ENCODE data around the gene ZNF213.
A peak's percentile ranks its signal among the peaks of the same experiment; 100 is the strongest.

Gene ZNF213

DNA sequence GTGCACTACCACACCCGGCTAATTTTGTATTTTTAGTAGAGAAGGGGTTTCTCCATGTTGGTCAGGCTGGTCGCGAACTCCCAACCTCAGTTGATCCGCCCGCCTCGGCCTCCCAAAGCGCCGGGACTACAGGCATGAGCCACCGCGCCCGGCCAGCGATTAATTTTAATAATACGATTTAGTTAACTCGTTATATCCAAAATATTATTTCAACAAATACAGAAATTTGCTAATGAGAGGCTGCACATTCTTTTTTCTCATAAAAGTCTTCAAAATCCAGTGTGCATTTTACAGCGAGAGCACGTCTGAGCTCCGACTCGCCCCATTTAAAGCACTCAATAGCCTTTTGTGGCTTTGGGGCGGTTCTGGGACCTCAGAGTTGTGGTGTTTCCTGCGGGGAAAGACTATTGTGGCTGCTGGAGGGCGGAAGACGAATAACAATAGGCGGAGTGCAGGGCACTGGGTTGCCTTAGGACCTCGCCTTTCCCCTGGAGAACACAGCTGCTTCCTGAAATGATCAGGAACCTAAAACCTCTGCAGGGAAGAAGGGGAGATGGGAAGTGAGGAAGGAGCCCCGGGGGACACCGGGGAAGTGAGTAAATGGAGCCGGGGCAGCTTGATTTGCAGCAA is 32.9 kb upstream of the ZNF213 start:
- no peak for ATAC-seq

DNA sequence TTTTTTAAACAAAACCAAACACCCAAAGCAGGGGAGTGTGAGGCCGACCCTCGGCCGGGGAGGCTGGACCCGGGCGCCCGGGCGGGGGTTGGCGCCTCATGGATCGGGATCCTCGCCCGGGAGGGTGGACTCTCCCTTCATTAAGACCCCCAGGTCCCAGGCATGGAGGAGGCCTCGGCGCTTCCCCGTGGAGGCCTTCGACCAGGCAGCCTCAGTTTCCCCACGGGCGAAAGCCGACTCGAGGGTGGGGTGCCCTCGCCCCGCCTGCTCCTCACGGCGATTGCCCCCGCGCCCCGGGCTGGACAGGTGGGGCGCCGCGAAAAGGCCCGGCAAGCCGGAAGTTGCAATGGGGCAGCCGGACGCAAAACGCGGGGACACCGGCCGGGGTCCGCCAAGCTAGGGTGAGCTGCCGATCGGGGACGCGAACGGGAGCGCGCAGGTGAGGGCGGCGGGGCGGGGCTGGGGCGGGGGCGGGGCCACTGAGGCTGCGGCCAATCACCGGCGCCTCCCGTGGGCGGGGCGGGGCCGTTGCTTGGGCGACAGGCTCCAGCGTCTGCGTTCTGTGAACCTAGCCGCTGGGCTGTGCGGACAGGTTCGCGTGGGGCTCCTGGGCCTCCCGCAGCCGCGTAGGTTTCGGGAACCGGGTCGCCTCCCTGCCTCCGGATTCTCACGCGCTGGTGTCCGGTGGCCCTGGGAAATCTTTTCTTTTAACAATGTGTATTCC is 28.5 kb upstream of the ZNF213 start:
- peak; percentile 92 to 93 for ATAC-seq

DNA sequence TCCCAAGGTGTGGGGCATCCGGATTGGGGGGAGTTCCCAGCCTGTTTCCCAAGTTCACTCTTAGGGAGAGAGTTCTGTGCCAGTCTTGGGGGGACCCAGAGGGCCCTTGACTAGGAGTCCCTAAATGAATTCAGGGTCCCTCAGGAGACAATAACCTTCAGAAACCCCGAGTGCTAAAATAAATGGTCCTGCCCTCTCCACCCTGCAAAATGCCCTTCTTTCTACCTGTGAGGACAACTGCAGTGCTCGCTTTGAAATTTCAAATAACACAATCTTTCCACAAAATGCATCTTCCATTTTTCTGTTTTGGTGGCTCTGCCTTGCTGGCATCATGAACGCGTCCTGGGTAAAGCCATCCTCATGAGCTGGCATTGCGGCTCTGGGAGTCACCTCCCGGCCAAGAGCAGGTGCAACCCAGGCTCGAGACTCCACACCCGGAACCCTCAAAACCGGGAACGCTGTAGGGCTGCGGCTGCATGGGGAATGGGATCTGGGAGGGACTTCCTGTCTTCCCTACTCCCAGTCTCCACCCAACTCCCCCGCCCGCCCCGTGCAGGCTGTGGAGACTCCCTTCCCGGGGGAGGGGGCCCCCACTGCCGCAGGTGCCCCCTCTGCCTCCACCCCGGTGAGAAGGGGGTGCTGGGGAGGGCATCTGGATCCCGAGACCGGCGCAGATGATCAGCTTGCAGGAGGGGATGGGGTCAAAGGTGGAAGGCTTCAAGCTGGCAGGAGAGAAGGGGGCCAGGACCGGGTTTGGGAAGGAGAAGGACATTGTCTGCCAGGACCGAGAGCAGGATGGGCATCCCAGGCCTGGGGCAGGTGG is 22.6 kb upstream of the ZNF213 start, which contains the start of gene ZNF205:
Gene ZNF205, plus strand, starts transcription at position 529 of the 823 bp plus-strand sequence. CDS start 845 bp downstream, outside the sequence.
- no peak for ATAC-seq

DNA sequence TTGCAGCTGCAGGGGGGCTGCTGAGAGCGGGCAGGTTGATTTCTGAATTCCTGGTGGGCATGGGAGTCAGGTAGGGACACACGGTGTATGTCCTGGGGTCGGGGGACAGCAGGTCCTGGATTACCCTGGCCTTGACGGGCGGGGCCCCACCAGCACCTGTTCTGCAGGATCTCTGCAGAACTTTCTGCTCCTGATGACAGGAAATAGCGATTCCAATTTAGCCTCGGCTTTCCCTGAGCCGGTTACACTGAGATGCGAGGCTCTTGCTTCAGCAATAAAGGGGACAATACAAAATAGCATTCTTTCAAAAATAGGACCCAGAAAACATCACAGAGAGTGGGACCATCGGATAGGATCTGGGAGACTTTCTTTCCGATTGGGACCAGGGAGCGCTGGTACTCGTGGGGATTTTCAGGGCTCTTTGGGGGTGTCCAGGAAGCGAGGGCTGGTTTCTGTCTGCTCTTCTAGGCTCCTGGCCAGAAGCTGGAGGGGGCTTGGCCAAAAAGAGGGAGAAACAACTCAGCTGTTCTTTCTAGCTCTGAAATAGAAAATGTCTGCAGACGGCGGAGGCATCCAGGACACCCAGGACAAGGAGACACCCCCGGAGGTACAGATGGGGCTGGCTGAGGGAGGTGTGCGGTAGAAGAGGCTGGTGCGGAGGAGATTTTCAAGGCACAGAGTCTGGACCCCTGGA is 21.8 kb upstream of the ZNF213 start:
- ATAC-seq: no peak

DNA sequence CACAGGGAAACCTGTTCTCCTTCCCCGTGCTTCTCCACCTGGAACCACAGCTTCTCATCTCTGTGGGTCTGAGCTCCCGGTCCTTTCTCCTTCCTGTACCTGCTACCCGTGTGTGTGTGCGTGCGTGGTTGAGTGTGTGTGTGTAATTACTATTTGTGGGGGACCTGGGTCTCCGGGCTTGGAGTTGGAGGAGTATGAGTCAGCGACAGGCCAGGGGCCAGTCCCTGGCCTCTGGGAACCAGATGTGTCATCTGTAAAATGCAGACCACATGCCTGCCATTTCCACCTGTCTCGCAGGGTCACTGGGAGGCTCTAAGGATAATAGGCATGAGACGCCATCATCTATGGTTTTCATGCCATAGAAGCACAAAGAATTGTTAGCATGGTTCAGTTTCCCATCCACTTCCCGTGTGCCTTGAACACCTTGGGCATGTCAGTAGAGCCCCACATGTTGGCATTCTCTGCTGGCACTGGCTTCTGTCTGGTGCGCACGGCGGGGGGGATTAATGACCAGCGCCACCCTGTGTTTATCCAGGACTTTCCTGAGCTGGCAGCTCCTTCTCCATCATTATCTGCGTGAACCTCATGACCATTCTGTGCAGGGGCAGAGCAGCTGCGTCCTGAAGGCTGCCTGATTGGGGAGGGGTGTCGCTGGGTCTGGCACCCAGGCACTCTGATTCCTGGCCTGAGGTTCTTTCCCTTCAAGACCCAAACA is 20.9 kb upstream of the ZNF213 start:
- ATAC-seq: no peak

DNA sequence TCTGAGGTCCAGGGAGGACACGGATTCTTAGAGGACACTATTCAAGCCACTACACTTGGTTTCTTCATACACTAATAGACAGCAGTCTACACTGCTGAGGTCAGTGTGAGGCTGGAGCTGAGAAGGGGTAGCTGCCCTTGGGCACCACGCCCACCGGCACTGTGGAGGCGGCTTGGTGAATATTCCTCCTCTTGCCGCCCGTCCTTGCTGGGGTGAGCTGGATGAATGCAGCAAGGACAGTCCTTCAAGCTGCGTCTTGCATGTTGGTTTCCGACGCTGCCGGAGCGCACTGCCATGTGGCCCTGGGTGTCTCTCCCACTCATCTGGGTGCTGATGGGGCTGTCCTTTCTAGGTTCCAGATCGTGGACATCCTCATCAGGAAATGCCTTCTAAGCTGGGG is 19.8 kb upstream of the ZNF213 start:
- no peak for ATAC-seq

DNA sequence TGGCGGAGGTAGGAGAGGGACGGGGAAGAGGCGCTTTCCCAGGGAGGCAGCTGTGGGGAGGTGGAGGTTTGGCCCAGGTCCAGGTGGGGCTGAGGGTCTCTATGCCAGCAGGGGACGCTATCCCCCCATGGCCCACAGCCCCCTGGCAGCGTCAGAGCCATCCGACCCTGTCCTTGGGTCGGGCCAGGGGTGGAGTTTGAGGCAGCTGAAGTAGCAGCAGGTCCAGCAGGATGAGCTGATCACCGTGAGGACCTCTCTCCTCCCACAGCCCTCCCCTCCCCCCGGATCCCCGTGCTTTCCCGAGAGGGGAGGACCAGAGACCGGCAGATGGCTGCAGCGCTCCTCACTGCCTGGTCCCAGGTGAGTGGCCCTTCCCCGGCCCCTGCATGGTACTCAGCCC is 19.3 kb upstream of the ZNF213 start:
- no peak for ATAC-seq

DNA sequence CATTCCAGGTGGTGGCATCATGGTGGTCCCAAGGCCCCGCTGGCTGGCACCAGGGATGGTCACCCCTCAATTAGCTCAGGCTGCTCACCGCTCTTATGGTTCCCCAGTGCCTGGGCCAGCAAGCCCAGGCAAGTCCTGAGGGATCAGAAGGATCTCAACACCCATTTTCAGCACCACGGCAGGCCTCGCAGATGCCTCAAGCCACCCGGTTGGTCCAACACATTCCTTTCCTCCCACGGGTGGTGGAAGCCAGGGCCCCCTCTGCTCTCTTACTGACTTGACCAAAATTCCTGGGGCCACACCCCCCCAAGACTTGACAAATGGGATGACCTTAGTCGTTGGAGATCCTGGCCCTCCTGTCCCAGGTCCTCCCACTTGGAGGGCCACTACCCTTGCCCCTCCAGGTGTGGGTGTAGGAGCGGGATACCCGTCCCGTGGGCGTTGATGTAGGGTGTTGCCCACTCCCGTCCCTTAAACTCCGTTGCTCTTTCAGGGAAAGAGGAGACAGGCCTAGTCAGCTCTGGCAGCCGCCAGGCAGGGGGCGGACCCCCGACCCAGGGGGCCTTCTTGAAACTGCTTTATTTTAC is 16.5 kb upstream of the ZNF213 start:
- ATAC-seq: no peak

DNA sequence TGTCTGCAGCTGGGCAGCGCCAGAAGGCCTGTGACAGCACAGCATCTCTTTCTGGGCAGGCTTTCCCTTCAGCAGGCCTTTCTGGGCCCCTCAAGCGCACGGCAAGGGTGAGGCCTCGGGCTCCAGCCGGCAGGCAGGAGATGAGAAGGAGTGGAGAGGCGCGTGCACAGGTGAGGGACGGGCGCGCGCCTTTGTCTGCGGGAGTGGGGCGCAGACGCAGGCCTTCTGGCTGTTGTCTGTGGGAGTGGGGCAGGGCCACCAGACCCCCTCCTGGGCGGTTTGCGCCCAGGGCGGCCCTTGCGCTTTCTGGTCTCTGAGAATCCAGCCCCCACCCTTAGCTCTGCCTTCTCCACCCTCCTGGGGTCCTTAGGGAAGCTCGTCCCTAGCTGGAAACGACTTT is 16.0 kb upstream of the ZNF213 start:
- ATAC-seq: no peak

DNA sequence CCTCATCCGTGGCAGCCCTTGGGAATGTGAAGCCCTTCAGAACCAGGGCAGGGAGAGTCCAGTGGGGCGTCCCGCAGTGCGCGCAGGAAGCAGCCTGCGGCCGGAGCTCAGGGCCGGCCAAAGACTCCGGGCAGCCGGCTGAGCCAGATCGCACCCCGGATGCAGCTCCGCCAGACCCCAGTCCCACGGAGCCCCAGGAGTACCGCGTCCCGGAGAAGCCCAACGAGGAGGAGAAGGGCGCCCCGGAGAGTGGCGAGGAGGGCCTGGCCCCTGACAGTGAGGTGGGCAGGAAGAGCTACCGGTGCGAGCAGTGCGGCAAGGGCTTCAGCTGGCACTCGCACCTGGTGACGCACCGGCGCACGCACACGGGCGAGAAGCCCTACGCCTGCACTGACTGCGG is 15.5 kb upstream of the ZNF213 start:
- ATAC-seq: no peak

DNA sequence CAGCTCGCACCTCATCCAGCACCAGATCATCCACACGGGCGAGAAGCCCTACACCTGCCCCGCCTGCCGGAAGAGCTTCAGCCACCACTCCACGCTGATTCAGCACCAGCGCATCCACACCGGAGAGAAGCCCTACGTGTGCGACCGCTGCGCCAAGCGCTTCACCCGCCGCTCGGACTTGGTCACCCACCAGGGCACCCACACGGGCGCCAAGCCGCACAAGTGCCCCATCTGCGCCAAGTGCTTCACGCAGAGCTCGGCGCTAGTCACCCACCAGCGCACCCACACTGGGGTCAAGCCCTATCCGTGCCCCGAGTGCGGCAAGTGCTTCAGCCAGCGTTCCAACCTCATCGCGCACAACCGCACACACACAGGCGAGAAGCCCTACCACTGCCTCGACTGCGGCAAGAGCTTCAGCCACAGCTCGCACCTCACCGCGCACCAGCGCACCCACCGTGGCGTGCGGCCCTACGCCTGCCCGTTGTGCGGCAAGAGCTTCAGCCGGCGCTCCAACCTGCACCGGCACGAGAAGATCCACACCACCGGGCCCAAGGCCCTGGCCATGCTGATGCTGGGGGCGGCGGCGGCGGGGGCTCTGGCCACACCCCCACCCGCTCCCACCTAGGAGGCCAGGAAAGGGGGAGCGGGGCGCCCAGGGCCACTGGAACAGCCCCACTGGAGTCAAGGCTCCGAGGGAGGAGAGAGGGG is 15.0 kb upstream of the ZNF213 start:
- no peak for ATAC-seq

DNA sequence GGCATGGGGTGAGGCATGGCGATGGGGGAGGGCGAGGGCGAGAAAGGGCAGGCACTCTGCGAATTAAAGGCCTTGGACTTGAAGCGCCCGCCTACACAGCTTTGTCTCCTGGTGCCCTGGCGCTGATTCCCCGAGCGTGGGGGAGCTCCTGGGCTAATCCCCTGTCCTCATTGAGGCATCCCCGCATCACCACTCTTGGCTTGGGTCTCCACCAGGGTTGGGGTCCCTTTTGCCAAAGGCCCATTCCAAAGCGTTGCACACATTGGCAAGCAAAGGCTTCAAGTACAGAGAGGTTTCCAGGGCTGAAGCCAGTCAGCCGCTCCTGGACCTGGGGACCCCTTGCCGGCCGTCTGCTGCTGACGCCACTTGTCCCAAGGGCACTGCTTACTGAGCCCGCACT is 14.4 kb upstream of the ZNF213 start:
- ATAC-seq: no peak

DNA sequence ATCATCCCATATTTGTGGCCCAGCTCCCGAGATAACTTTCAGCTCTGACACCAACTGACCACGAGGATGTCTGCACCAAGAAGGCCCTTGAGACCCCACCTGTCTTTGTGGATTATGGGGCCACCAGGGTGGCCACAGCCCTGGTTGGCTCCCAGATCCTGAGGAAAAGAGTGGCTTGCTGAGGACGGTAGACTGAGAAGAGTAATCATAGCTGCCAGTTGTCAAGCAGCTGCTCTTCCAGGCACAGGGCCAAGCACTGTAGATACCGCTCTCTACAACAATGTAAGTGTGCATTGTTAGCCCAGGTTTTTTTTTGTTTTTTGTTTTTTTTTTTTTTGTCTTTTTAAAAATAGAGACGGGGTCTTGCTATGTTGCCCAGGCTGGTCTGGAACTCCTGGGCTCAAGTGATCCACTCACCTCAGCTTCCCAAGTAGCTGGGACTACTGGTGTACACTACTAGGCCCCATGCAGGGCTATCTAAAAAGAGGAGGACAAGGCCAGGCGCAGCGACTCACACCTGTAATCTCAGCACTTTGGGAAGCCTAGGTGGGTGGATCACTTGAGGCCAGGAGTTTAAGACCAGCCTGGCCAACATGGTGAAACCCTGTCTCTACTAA is 12.9 kb upstream of the ZNF213 start:
- no peak for ATAC-seq

DNA sequence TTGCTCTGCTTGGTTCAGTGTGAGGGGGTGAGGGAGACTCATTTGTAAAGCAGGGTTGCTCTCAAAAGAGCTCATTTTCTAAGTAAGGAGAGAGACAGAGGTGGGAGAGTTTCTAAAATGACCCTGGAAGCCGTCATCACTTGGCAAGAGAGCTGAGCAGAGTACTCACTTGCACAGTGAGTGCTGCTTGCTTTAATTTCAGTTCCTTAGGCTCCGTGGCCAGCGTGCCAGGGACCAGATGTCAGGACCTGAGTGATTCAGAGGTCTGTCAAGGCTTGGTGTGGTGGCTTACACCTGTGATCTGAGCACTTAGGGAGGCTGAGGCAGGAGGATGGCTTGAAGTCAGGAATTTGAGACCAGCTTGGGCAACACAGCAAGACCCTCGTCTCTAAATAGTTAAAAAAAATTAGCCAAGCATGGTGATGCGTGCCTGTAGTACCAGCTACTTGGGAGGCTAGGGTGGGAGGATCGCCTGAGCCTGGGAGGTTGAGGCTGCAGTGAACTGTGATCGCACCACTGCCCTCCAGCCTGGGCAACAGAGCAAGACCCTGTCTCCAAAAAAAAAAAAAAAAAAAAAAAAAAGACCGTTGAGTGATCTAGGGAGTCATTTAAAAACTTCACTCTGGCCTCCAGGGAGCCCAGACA is 11.8 kb upstream of the ZNF213 start:
- ATAC-seq: no peak

DNA sequence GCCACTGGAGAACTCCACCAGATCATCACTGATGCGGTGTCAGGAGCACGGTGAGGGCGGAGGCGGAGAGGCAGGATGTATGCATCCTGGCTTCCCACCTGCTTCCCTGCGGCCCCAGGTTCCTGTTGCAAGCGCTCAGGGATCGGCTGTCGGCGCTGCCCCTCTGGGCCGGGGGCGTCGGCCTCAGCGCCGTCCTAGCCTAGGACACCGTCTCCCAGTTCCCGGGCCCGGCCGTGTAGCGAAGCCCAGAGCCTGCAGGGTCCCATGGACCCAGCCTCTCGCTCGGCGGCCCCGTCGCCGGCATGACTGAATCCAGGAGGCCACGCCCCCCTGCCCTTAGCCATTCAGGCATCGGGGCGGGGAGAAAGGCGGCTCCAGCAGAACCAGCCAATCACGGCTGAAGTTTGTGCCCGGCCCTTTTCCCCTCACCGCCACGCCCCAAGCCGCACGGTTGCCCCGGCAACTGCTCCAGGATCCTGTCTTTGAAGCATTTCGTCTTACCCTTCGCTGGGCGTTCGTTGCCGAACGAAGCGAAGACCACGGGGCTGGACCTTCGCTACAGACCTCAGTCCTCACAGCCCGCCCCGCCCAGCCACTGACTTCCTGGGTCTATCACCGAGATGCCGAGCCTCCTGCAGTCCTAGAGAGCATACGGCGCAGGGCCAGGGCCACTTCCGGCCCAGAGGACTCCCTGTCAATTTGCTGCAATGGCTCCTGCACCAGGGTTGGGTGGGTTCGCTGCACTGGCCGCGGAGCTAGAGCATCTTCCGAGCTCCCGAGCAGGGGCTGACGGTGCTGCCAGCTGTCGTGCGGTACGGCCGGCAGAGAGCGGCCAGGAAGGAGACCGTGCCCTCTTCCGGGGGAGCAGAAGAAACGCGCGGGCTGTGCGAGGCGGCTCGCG is 10.6 kb upstream of the ZNF213 start:
- peak; percentile 91 to 92 for ATAC-seq

DNA sequence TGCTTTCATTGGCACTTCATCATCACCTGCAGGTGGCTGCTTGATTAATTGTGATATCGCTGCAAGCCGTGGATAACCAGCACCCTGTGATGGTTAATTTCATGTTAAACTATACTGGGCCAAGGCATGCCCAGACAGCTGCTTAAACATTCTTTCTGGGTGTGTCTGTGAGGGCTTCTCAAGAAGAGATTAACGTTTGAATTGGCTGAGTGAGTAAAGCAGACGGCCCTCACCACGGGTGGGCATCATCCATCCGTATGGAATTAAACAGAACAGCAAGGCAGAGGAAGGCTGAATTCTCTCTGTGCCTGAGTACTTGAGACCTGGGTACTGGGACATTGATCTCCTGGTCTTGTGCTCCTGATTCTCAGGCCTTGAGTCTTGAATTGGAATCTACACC is 7.1 kb upstream of the ZNF213 start:
- ATAC-seq: no peak

DNA sequence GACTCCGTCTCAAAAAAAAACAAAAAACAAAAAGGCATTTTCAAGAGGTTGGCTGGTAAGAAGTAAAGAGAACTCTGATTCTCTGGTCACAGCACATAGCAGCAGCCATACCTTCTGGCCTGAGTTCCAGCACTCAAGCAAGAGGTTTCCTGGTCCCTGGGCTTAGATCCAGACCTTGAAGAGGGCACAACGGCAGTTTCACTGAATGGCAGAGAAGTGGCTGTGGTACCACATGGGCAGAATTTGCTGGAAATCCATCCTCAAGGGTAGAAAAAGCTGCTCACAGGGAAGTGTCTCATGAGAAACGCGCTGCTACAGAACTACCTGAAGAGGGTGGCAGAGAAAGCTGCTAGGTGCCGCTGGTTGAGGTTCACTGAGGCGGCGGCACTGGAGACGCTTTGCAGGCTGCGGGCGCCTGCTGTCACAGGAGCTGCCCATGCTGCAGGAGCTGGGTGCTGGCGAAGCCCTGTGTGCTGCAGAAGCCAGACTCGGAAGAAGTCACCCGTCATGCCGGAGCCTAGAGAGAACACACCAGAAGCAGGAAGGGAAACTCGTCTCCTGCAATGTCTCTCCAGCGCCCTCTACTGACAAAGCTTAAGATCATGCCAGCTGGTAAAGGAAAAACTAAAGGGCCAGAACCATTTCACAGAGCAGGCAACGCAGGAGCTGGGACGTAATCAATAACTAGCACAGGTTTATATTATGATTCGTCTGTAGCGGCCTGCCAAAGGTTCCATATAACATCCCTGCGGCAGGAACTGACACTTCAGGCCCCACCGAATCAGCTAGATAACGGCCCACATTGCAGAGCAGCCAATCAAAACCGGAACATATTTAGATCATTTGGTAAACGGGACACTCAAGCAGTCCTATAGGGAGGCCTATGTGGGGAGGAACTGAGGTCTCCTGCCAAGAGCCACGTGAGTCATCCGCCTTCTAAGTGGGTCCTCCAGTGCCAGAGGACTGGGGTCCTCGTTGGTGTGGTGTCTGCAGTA is 5.4 kb upstream of the ZNF213 start:
- peak; percentile 66 to 77 for ATAC-seq

All from activated CD4-positive, CD25-positive, alpha-beta regulatory T cell treated with anti-CD3 and anti-CD28 coated beads, Interleukin-2, amount 50 U/mL, for 24 hours (primary cell).